HCT116 (cell line): ENCODE data around the gene PKIB. TPM values are rescaled to one million over a fixed set of nuclear protein-coding genes. Genes with fewer than 3 reads are reported as not detected.

Experiments
- ATAC-seq: fragments of 200-7000 bp; cut with Tn5 transposase; 2 replicates; pipeline ENCODE4 v1.9.1; 2020; ENCODE audit warnings: mild to moderate bottlenecking, moderate library complexity
- BruUV-seq: library from RNA; stranded (reverse); fragments of 400-500 nt; replicated peaks from 2 replicates; lab custom pipeline; 2021; lab: Mats Ljungman, UMichigan
- CTCF ChIA-PET: fragments of 300-600 bp; sonication (Branson Sonifier 250); formaldehyde crosslinking; loops from one replicate; lab custom pipeline; 2021; ENCODE audit warnings: antibody characterized with exemption; lab: Charles Lee
- POLR2A ChIA-PET: fragments of 300-600, 350-600 bp; sonication (Branson Sonifier 250); formaldehyde crosslinking; loops from one replicate; lab custom pipeline; 2021; ENCODE audit warnings: antibody characterized with exemption; lab: Charles Lee
- RAD21 ChIA-PET, 2 experiments: fragments of 300-600 bp; sonication (Branson Sonifier 250); formaldehyde crosslinking; loops; one replicate each; lab custom pipeline; 2023; ENCODE audit warnings: low total read pairs in 2 of 2; ENCODE audit not compliant: uncharacterized antibody in 2 of 2, unreplicated experiment in 2 of 2, low non-redundant PET in 1 of 2; lab: Charles Lee
- DNase-seq: peaks from one replicate; pipeline ENCODE4 v3.0.0-alpha.2; 2010; ENCODE audit warnings: low read depth, low spot score
- H2AFZ ChIP-seq: fragments of 200-600 bp; shearing (Covaris generic), sonication (generic); 2 replicates; pipeline ENCODE4 v1.6.1; 2017; ENCODE audit warnings: low read depth, mixed run types, mixed read lengths, antibody characterized with exemption, low read length; ENCODE audit not compliant: poor library complexity, severe bottlenecking
- H3K27ac ChIP-seq: 2 replicates; pipeline ENCODE4 v1.5.1; 2012; ENCODE audit warnings: low read depth, low read length
- H3K27me3 ChIP-seq: fragments of 200-600 bp; sonication (generic); 2 replicates; pipeline ENCODE4 v1.6.1; 2016; ENCODE audit warnings: mixed run types, low read length, mixed read lengths; ENCODE audit not compliant: insufficient read depth
- H3K36me3 ChIP-seq, 2 experiments: fragments of 200-500 bp in 1 of 2; fragments of 200-600 bp in 1 of 2; sonication (Bioruptor generic) in 1 of 2; sonication (generic) in 1 of 2; 2 replicates each; pipeline versions ENCODE4 v1.5.1 to v1.6.1; 2014 to 2016; ENCODE audit warnings: low read length in 2 of 2, inconsistent platforms in 1 of 2, mixed read lengths in 1 of 2, mixed run types in 1 of 2; ENCODE audit not compliant: insufficient read depth in 2 of 2, control insufficient read depth in 1 of 2
- H3K4me1 ChIP-seq, 2 experiments: fragments of 200-600 bp in 1 of 2; sonication (generic) in 1 of 2; 2 replicates each; pipeline versions ENCODE4 v1.5.1 to v1.6.1; 2012 to 2017; ENCODE audit warnings: low read length in 2 of 2, inconsistent platforms in 1 of 2, mild to moderate bottlenecking in 1 of 2, mixed read lengths in 1 of 2, mixed run types in 1 of 2, moderate library complexity in 1 of 2; ENCODE audit not compliant: insufficient read depth in 2 of 2, control insufficient read depth in 1 of 2
- H3K4me2 ChIP-seq: fragments of 200-600 bp; sonication (generic); 2 replicates; pipeline ENCODE4 v1.6.1; 2017; ENCODE audit warnings: mixed run types, low read length, mixed read lengths
- H3K4me3 ChIP-seq, 2 experiments: fragments of 200-600 bp in 1 of 2; sonication (generic) in 1 of 2; replicated peaks in 1 of 2; 2 replicates each; pipeline ENCODE4 v1.5.1; 2011 to 2016; ENCODE audit warnings: low read length in 2 of 2, control low read depth in 1 of 2, low read depth in 1 of 2, mild to moderate bottlenecking in 1 of 2, mixed read lengths in 1 of 2, mixed run types in 1 of 2
- H3K79me2 ChIP-seq: fragments of 200-600 bp; sonication (generic); 2 replicates; pipeline ENCODE4 v1.6.1; 2017; ENCODE audit warnings: mild to moderate bottlenecking, mixed run types, low read length, moderate library complexity, mixed read lengths; ENCODE audit not compliant: insufficient read depth
- H3K9ac ChIP-seq: fragments of 200-600 bp; sonication (generic); 2 replicates; pipeline ENCODE4 v1.6.1; 2016; ENCODE audit warnings: low read length, mixed read lengths
- H3K9me2 ChIP-seq: fragments of 200-600 bp; sonication (generic), shearing (Covaris generic); 2 replicates; pipeline ENCODE4 v1.6.1; 2017; ENCODE audit warnings: mixed run types, mild to moderate bottlenecking, moderate library complexity; ENCODE audit not compliant: insufficient read depth
- H3K9me3 ChIP-seq, 2 experiments: fragments of 200-500 bp in 1 of 2; fragments of 200-600 bp in 1 of 2; sonication (Bioruptor generic) in 1 of 2; sonication (generic) in 1 of 2; 2 replicates each; pipeline ENCODE4 v1.6.1; 2014 to 2017; ENCODE audit warnings: low read length in 2 of 2, mixed read lengths in 2 of 2, inconsistent platforms in 1 of 2, low read depth in 1 of 2, mild to moderate bottlenecking in 1 of 2, mixed run types in 1 of 2, moderate library complexity in 1 of 2; ENCODE audit not compliant: control insufficient read depth in 1 of 2, insufficient read depth in 1 of 2
- H4K20me1 ChIP-seq: fragments of 200-600 bp; sonication (generic), shearing (Covaris generic); 2 replicates; pipeline ENCODE4 v1.6.1; 2017; ENCODE audit warnings: mixed run types, mild to moderate bottlenecking, moderate library complexity; ENCODE audit not compliant: insufficient read depth
- CEBPB ChIP-seq: IDR thresholded peaks from 2 replicates; pipeline ENCODE4 v1.6.1; 2012; ENCODE audit warnings: low read depth
- EGR1 ChIP-seq: IDR thresholded peaks from 2 replicates; pipeline ENCODE4 v1.6.1; 2012; ENCODE audit warnings: low read depth
- EZH2phosphoT487 ChIP-seq: fragments of 200-600 bp; IDR thresholded peaks from 2 replicates; pipeline ENCODE4 v1.6.1; 2018; ENCODE audit warnings: antibody characterized with exemption, borderline replicate concordance
- POLR2AphosphoS5 ChIP-seq: IDR thresholded peaks from 2 replicates; pipeline ENCODE4 v1.6.1; 2011; ENCODE audit warnings: mild to moderate bottlenecking, low read depth, low read length, moderate library complexity
- RAD21 ChIP-seq: IDR thresholded peaks from 2 replicates; pipeline ENCODE4 v1.6.1; 2012; ENCODE audit warnings: low read depth, mild to moderate bottlenecking
- SRF ChIP-seq: IDR thresholded peaks from 2 replicates; pipeline ENCODE4 v1.6.1; 2012; ENCODE audit warnings: low read depth
- TCF7L2 ChIP-seq: IDR thresholded peaks from 2 replicates; pipeline ENCODE4 v1.7.0; 2011; ENCODE audit warnings: borderline replicate concordance, inconsistent platforms; ENCODE audit not compliant: insufficient read depth, insufficient read length; ENCODE audit errors: extremely low read depth
- YY1 ChIP-seq: IDR thresholded peaks from 2 replicates; pipeline ENCODE4 v1.6.1; 2011; ENCODE audit warnings: low read length, low read depth, moderate library complexity, mild to moderate bottlenecking; ENCODE audit not compliant: insufficient replicate concordance; ENCODE audit errors: extremely low read depth
- ZFX ChIP-seq: fragments of 450-650 bp; IDR thresholded peaks from 2 replicates; pipeline ENCODE4 v1.6.1; 2017
- ZNF274 ChIP-seq: fragments of 200-500 bp; sonication (Bioruptor generic); IDR thresholded peaks from 2 replicates; pipeline ENCODE4 v1.6.1; 2014; ENCODE audit warnings: mild to moderate bottlenecking, low read depth, low read length, inconsistent platforms
- intact Hi-C: fragments of 100-400 bp; cut with micrococcal nuclease; formaldehyde crosslinking; loops from 2 replicates; pipeline ENCODE4 v1.10.0; 2022
- total RNA-seq: library from RNA; stranded (reverse); gene quantifications from one replicate; pipeline ENCODE4 v1.2.1, GENCODE V29; 2021; ENCODE audit not compliant: unreplicated experiment

The PKIB gene
- total RNA-seq, 1 experiment from 2014 or later: 24.0 TPM

DNA sequence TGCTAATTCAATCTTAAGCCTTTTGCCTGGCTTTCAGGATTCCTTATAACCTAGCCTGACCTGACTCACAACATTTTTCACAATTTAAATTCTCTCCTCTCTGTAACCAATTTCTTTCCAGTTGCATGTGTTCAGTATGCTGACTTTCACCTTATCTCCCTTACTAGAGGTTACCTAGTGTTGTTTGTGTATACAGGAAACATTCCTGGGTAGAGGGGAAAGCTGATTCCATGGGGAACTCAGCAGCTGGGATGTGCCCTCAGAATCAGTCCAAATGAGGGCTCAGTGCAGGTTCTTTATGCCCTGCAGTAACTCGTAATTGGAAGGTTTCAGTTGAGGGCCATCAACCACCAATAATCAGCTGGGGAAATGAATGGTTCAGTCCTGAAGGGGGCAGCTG lies 18.5 kb downstream of the PKIB start:
- BruUV-seq: no TSS peak
- ATAC-seq: no peak
- POLR2A ChIA-PET: no interaction called here

DNA sequence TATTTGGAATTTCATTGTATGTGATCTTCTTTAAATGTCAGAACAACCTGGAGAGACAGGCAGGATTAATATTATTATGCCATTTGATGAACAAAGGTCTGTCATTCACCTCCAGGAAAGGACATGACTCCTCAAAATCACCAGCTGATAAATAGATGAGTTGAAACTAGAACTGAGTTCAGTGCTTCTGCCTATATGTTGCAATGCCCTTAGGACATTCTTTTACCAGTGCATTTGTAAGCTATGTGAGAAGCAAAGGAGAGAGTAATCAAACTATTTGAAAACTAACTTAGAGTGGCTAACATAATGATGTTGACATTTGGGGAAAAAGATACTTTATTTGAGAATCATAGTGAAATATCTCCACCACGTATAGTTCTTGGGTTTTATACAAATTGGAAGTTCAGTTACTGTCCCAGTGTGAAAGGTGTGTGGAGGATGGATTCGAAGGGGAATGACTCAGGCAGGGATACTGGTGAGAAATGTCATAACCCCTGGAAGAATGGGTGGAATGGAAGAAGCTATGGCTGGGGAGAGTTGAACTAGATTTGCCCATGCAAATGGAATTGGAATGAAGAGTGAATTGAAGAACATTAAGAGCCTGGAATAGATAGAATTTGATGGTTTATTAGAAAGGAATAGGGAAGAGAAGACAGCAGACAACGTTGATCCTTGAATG lies 21.5 kb downstream of the PKIB start:
- BruUV-seq: no TSS peak

More for the DNA sequence above, 18.5 kb downstream of the PKIB start:
- H4K20me1 ChIP-seq: no peaks in the 10 kb centered on the region
- ChIA-PET RAD21 (no interaction called here), CTCF (interaction anchor here (1.1 kb wide), 1 partner anchor 97 kb away, joined by 3 read pairs; no protein-coding TSS in a partner anchor)
- DNase-seq: no peak
- no peak overlapping the region for H3K4me3 ChIP-seq
- no peak overlapping the region for H2AFZ ChIP-seq
- intact Hi-C loops: no loop called here
- no peaks in the 10 kb centered on the region for H3K9me3 ChIP-seq
- H3K79me2 ChIP-seq: no peaks in the 10 kb centered on the region
- H3K4me1 ChIP-seq: no peaks in the 10 kb centered on the region
- H3K4me2 ChIP-seq: no peak overlapping the region
- no peaks in the 10 kb centered on the region for H3K36me3 ChIP-seq
- H3K27me3 ChIP-seq: no peaks in the 10 kb centered on the region
- H3K9me2 ChIP-seq: no peaks in the 10 kb centered on the region
- no peak overlapping the region for H3K27ac ChIP-seq
- H3K9ac ChIP-seq: no peak overlapping the region
- TF ChIP-seq RAD21 (no peak), ZFX (no peak), EGR1 (no peak)
- TF ChIP-seq, all 23 proteins: peak for 0

More for the DNA sequence above, 21.5 kb downstream of the PKIB start:
- Histone ChIP-seq H3K36me3 (no peaks in the 10 kb centered on the region), H3K9me2 (no peaks in the 10 kb centered on the region), H2AFZ (no peak overlapping the region), H3K79me2 (no peaks in the 10 kb centered on the region), H3K4me1 (no peaks in the 10 kb centered on the region), H3K27me3 (no peaks in the 10 kb centered on the region), H3K9ac (no peak overlapping the region)
- POLR2A ChIA-PET: no interaction called here
- ATAC-seq: no peak
- no peak for DNase-seq
- TF ChIP-seq EZH2phosphoT487: no peak
- TF ChIP-seq YY1: no peak
- no peak for TF ChIP-seq SRF
- TF ChIP-seq TCF7L2: no peak
- no peak for TF ChIP-seq ZNF274
- TF ChIP-seq CEBPB: no peak
- TF ChIP-seq POLR2AphosphoS5: no peak
- TF ChIP-seq, all 23 proteins: peak for 0
- no peak overlapping the region for H3K4me3 ChIP-seq
- RAD21 ChIA-PET: no interaction called here
- no peaks in the 10 kb centered on the region for H4K20me1 ChIP-seq
- H3K4me2 ChIP-seq: no peak overlapping the region
- CTCF ChIA-PET: no interaction called here
- no peak overlapping the region for H3K27ac ChIP-seq
- H3K9me3 ChIP-seq: no peaks in the 10 kb centered on the region
- intact Hi-C loops: no loop called here
